NCI-H187 (cell line): ENCODE data around the gene PCSK5.

ENCODE experiments used
- DNase-seq, 2 experiments: peaks; one replicate each; lab custom pipeline; 2025; lab: John Stamatoyannopoulos, UW

The PCSK5 gene

GRCh38 chr9:76191493-76191892, 301.0 kb downstream of the PCSK5 start:
- no peak for DNase-seq

GRCh38 chr9:76192013-76192412, 301.5 kb downstream of the PCSK5 start:
- DNase-seq = no peak

- no peak for DNase-seq
These were observed 304.4 kb downstream of the PCSK5 start for GRCh38 chr9:76194896-76195295.

- no peak for DNase-seq
These were observed 307.9 kb downstream of the PCSK5 start for GRCh38 chr9:76198336-76198735.

- DNase-seq = no peak
These were observed 309.8 kb downstream of the PCSK5 start for GRCh38 chr9:76200315-76200714.

GRCh38 chr9:76200745-76201144, 310.3 kb downstream of the PCSK5 start:
- no peak for DNase-seq

- no peak for DNase-seq
These were observed 312.9 kb downstream of the PCSK5 start for GRCh38 chr9:76203373-76203772.

- no peak for DNase-seq
These were observed 316.3 kb downstream of the PCSK5 start for GRCh38 chr9:76206821-76207220.

- DNase-seq = no peak
These were observed 323.3 kb downstream of the PCSK5 start for GRCh38 chr9:76213751-76214150.

- no peak for DNase-seq
These were observed 324.6 kb downstream of the PCSK5 start for GRCh38 chr9:76215066-76215465.

- no peak for DNase-seq
These were observed 325.7 kb downstream of the PCSK5 start for GRCh38 chr9:76216161-76216649.

GRCh38 chr9:76218117-76218885, 327.8 kb downstream of the PCSK5 start:
- no peak for DNase-seq

GRCh38 chr9:76218886-76219445, 328.5 kb downstream of the PCSK5 start:
- DNase-seq = no peak

GRCh38 chr9:76219560-76220151, 329.2 kb downstream of the PCSK5 start:
- DNase-seq = no peak

GRCh38 chr9:76221423-76221822, 330.9 kb downstream of the PCSK5 start:
- DNase-seq = no peak

GRCh38 chr9:76223749-76224340, 333.4 kb downstream of the PCSK5 start:
- DNase-seq = no peak

GRCh38 chr9:76227156-76227555, 336.7 kb downstream of the PCSK5 start:
- no peak for DNase-seq

- DNase-seq = no peak
These were observed 340.5 kb downstream of the PCSK5 start for GRCh38 chr9:76231001-76231400.

- no peak for DNase-seq
These were observed 342.5 kb downstream of the PCSK5 start for GRCh38 chr9:76232861-76233489.

GRCh38 chr9:76240578-76240977, 350.1 kb downstream of the PCSK5 start:
- DNase-seq = no peak

- DNase-seq = no peak
These were observed 355.0 kb downstream of the PCSK5 start for GRCh38 chr9:76245518-76245917.

GRCh38 chr9:76246680-76247079, 356.2 kb downstream of the PCSK5 start:
- no peak for DNase-seq
